ENCODE data around the gene PLA2G6.
A peak's percentile ranks its signal among the peaks of the same experiment; 100 is the strongest.
"Not testable (repeated sequence)": the region's sequence is repeated elsewhere in the genome, so short reads cannot be mapped to it uniquely, and the experiment has no call there.

Gene PLA2G6

GRCh38 chr22:38189104-38189503 is 7.5 kb upstream of the PLA2G6 start:
- DNase-seq: no peak

DNA sequence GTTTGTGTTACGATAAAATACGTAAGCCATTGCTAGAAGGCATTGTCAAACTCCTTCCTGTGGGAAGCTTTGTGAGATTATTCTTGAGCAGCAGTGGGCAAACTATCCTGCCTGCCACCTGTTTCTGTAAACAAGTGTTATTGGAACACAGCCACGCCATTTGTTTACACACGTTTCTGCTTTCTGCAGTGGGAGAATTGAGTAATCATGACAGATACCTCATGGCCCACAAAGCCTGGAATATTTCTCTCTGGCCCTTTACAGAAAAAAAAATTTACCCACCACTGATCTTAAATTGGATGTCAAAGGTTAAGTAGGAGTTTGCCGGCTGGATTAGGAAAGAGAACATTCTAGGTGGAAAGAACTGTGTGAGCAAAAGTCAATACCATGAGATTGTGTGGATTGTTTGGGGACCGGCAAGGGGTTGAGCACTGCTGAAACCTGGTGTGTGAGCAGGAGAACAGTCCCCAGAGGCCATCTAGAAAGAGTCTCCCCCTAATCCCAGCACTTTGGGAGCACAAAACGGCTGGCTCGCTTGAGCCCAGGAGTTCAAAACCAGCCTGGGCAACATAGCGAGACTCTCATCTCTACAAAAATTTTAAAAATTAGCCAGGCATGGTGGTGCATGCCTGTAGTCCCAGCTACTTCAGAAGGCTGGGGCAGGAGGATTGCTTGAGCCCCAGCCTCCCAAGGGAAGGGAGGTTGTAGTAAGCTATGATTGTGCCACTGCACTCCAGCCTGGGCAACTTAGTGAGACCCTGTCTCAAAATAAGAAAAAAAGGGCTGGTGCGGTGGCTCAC is 6.0 kb upstream of the PLA2G6 start:
- DNase-seq: no peak

DNA sequence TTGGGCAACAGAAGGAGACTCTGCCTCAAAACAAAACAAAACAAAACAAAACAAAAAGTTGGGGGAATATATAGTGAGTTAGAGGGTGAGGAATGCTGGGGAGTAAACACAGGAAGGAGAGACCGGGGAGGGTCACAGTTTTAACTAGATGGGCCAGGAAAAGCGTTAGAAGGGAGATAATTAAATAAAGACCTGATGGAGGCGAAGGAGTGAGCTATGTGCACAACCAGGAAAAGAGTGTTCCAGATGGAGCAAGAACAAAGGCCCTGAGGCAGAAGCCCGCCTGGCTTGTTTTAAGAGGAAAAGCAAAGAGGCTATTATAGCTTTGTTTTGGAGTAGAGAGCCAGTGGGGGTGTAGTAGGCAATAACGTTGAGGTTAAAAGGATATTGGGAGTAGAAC is 4.8 kb upstream of the PLA2G6 start:
- DNase-seq: no peak

- no peak for DNase-seq
These were observed 3.2 kb upstream of the PLA2G6 start for GRCh38 chr22:38184788-38185187.

- DNase-seq: no peak
These were observed 683 bp downstream of the PLA2G6 start for GRCh38 chr22:38180841-38181452.

DNA sequence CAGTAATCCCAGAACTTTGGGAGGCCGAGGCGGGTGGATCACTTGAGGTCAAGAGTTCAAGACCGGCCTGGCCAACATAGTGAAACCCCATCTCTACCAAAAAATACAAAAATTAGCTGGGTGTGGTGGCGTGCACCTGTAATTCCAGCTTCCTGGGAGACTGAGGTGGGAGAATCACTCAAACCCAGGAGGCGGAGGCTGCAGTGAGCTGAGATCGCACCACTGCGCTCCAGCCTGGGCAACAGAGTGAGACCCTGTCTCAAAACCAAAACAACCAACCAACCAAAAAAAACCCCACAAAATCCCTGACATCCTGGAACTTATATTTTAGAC is 3.1 kb downstream of the PLA2G6 start:
- DNase-seq: not testable (repeated sequence)

DNA sequence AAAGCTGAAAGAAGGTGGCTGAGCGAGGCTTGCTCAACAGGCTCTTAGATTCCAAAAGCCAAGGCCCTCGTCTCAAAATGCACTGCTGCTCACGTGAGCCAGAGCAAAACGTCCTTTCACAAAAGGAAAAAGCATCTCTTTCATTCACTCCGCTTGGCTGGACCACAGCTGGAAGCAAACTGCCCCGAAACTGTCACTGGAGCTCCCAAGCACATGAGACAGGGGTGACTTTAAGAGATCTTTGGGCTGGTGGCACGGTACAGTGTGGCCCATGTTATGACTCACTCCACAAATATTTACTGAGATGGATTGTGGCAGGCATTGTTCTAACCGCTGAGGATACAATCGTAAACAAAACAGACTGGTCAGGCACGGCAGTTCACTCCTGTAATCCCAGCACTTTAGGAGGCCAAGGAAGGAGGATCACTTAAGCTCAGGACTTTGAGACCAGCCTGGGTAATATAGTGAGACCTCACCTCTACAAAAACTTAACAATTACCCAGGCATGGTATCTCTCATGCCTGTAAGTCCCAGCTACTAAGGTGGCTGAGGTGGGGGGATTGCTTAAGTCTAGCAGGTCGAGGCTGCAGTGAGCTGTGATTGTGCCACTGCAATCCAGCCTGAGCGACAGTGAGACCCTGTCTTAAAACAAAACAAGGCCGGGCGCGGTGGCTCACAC is 3.6 kb downstream of the PLA2G6 start:
- DNase-seq: peak; percentile 81

DNA sequence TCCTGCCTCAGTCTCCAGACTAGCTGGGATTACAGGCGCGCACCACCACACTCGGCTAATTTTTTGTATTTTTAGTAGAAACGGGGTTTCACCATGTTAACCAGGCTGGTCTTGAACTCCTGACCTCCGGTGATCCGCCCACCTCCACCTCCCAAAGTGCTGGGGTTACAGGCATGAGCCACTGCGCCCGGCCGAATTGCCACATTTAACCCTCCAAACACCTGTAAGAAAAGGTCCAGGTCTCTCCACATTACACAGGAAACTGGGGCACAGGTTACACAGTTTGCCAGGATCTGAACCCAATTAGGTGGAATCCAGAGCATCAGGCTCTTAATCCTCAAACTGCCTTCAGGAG is 4.1 kb downstream of the PLA2G6 start:
- not testable (repeated sequence) for DNase-seq

DNA sequence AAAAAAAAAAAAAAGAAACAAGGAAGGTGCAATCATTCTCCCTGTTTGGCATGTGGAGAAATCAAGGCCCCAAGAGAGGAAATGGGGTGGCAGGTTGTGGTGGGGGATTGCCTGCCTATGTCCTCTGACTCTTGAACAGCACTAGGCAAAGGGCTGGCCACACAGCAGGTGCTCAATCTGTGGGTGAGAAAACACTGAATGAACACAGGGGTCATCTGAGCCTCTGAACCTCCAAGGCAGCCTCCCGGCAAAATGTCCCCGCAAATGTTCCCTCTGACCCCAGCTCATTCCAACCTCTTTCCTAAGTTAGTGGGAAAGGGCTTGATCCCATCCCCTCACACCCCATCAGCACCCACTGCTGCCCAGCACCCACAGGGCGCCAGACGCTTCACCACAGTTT is 4.6 kb downstream of the PLA2G6 start:
- no peak for DNase-seq

- peak; percentile 43 for DNase-seq
These were observed 5.4 kb downstream of the PLA2G6 start for GRCh38 chr22:38176170-38176741.

- no peak for DNase-seq
These were observed 6.2 kb downstream of the PLA2G6 start for GRCh38 chr22:38175206-38176118.

GRCh38 chr22:38174626-38175025 is 7.0 kb downstream of the PLA2G6 start:
- no peak for DNase-seq

GRCh38 chr22:38173641-38173906 is 8.1 kb downstream of the PLA2G6 start:
- DNase-seq: no peak

DNA sequence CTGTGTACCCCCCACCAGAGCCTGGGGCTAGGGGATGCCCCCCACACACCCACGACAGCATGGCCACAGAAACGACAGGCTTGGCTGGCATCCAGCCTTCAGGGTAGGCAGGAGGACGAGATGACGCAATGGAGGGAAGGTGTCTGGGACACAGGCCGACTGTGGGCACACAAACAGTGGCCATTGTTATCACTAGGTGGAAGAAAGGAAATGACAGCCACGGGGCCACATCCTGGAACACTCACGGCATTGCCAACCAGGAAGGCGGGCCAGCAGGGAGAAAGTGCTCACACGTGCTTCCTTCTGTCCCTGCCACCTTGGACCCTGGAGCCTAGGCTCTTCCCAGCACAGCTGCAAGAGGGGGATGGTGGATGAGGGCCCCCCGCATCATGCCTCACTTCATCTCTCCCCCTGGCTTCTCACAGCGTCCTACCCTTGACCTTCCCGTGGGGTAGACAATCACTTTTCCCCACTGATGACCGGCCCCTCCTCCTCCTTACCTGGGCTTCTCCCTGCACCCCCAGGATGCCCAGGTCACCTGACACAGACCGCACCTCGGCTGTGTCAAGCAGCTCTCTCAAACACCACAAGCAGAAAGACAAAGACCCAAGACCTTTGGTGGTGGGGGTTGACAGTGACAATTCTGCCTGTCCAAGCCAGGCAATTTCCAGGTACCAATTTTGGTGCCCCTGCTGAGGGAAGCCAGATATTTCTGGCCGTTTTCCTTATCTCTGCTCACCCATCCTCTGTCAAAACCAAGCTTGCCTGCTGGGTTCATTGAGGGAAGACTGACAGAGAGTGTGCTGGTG is 8.6 kb downstream of the PLA2G6 start:
- DNase-seq: no peak

GRCh38 chr22:38171927-38172831 is 9.5 kb downstream of the PLA2G6 start:
- no peak for DNase-seq

DNA sequence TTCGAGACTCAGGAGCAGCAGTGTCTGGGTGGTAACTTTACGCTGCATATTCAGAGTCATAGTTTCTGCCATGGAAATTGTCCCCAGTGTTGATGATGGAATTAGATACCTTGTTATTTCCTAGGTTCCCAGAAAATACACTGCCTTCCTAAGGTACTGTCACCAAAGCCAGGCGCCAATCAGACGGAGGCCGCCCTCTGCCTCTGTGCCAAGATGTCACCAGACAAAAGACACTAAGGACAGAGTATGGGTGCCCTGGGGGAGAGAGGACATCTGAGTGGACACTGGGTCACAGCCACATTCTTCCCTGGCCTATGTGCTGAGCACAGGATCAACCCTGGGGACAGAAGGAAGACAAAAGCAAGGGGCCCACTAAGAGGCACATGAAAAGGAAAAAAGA is 11.2 kb downstream of the PLA2G6 start:
- no peak for DNase-seq

GRCh38 chr22:38169116-38169515 is 12.5 kb downstream of the PLA2G6 start:
- DNase-seq: no peak

DNA sequence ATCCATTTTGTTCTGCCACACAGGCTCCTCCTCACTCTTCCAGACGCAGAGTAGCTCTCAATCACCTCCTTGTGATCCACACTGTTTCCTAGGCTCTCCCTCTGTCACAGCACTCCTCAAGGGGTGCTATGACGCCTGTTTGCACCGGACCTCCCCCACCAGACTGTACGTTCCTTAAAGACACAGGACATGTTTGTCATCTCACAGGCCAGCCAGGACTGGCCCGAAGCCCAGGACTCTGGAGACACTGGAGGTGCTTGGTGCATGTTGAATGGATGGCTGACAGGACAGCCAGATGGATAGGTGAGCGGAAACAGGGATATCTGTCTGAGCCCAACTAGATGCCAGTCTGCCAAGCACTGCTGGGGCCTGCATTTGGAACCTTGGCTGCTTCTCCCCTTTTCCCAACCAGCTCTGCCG is 13.6 kb downstream of the PLA2G6 start:
- DNase-seq: no peak

GRCh38 chr22:38165922-38166593 is 15.6 kb downstream of the PLA2G6 start:
- no peak for DNase-seq

- DNase-seq: no peak
These were observed 17.1 kb downstream of the PLA2G6 start for GRCh38 chr22:38164551-38164918.
